KMS-11 (cell line): ENCODE data around the gene GPR33.

Experiments
- H2AFZ ChIP-seq: fragments of 200-600 bp; sonication (generic); 2 replicates; pipeline ENCODE4 v1.6.1; 2016; ENCODE audit warnings: antibody characterized with exemption, mixed run types, low read depth
- H3K27ac ChIP-seq: fragments of 200-600 bp; sonication (generic); 2 replicates; pipeline ENCODE4 v1.6.1; 2016; ENCODE audit warnings: mild to moderate bottlenecking, mixed run types
- H3K27me3 ChIP-seq: fragments of 200-600 bp; sonication (generic); 2 replicates; pipeline ENCODE4 v1.6.1; 2017; ENCODE audit warnings: mild to moderate bottlenecking, low read depth, mixed run types, moderate library complexity; ENCODE audit not compliant: insufficient read depth
- H3K36me3 ChIP-seq: fragments of 200-600 bp; sonication (generic); 2 replicates; pipeline ENCODE4 v1.6.1; 2017; ENCODE audit warnings: mild to moderate bottlenecking, mixed run types; ENCODE audit not compliant: insufficient read depth
- H3K4me1 ChIP-seq: fragments of 200-600 bp; sonication (generic); 2 replicates; pipeline ENCODE4 v1.6.1; 2016; ENCODE audit warnings: mild to moderate bottlenecking, low read depth, mixed run types; ENCODE audit not compliant: poor library complexity, severe bottlenecking
- H3K4me2 ChIP-seq: fragments of 200-600 bp; sonication (generic); 2 replicates; pipeline ENCODE4 v1.7.0; 2016; ENCODE audit warnings: mild to moderate bottlenecking, mixed run types
- H3K4me3 ChIP-seq: fragments of 200-600 bp; sonication (generic); IDR thresholded peaks from 2 replicates; pipeline ENCODE4 v1.6.1; 2017; ENCODE audit warnings: low read depth, low read length, mixed read lengths; ENCODE audit not compliant: insufficient read depth
- H3K79me2 ChIP-seq: fragments of 200-600 bp; sonication (generic); 2 replicates; pipeline ENCODE4 v1.6.1; 2016; ENCODE audit warnings: low read depth, mixed run types; ENCODE audit not compliant: insufficient read depth
- H3K9ac ChIP-seq: fragments of 200-600 bp; sonication (generic); 2 replicates; pipeline ENCODE4 v1.6.1; 2016; ENCODE audit warnings: mild to moderate bottlenecking, mixed run types
- H4K20me1 ChIP-seq: fragments of 200-600 bp; sonication (generic); 2 replicates; pipeline ENCODE4 v1.6.1; 2016; ENCODE audit warnings: mild to moderate bottlenecking, mixed run types; ENCODE audit not compliant: insufficient read depth
- TF ChIP-seq, protein P1 (sequence below): fragments of 200-600 bp; sonication (generic); conservative IDR thresholded peaks from 2 replicates; pipeline ENCODE4 v1.6.1; 2017; ENCODE audit warnings: low read depth, mild to moderate bottlenecking, antibody characterized with exemption, low read length, moderate library complexity, mixed read lengths

Gene GPR33

DNA sequence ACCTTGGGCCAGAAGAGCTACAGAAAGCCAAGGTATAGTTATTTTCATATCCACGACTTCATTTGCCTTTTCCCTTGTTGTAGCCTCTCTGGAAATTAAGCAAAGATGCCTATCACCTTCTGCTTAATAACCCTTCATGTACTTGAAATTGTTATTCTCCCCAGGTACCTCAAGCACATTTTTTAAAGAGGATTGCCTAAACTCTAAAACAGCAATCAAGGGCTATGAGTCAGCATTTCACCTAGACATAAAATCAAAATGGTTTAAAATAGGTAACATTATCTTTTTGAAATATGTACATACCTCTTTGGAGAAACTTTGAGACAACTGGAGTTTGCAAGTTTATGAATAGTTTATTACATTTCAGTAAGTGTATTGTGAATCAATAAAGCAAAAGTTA lies 42.1 kb downstream of the GPR33 start:
- TF ChIP-seq, protein P1, sequence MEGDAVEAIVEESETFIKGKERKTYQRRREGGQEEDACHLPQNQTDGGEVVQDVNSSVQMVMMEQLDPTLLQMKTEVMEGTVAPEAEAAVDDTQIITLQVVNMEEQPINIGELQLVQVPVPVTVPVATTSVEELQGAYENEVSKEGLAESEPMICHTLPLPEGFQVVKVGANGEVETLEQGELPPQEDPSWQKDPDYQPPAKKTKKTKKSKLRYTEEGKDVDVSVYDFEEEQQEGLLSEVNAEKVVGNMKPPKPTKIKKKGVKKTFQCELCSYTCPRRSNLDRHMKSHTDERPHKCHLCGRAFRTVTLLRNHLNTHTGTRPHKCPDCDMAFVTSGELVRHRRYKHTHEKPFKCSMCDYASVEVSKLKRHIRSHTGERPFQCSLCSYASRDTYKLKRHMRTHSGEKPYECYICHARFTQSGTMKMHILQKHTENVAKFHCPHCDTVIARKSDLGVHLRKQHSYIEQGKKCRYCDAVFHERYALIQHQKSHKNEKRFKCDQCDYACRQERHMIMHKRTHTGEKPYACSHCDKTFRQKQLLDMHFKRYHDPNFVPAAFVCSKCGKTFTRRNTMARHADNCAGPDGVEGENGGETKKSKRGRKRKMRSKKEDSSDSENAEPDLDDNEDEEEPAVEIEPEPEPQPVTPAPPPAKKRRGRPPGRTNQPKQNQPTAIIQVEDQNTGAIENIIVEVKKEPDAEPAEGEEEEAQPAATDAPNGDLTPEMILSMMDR: no peak
- Histone ChIP-seq H3K9ac (no peak overlapping the region), H3K79me2 (no peaks in the 10 kb centered on the region), H3K27ac (no peak overlapping the region), H2AFZ (no peak overlapping the region), H3K27me3 (no peaks in the 10 kb centered on the region), H3K4me3 (no peak overlapping the region), H4K20me1 (no peaks in the 10 kb centered on the region), H3K4me1 (no peaks in the 10 kb centered on the region), H3K4me2 (no peak overlapping the region), H3K36me3 (no peaks in the 10 kb centered on the region)

DNA sequence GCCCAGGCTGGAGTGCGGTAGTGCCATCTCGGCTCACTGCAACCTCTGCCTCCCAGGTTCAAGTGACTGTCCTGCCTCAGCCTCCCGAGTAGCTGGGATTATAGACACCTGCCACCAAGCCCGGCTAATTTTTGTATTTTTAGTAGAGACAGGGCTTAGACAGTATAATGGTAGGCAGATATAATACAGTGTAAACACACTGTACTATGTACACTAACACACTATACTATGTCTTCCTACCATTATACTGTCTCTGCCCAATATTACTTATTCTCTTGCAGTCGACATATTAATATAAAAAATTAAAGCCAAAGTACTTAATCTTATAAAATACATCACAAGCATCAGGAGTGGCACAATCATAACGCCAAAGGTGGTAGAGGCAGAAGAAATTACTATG lies 45.6 kb downstream of the GPR33 start:
- Histone ChIP-seq H3K27ac (no peak overlapping the region), H4K20me1 (no peaks in the 10 kb centered on the region), H2AFZ (no peak overlapping the region), H3K9ac (no peak overlapping the region), H3K36me3 (no peaks in the 10 kb centered on the region), H3K79me2 (no peaks in the 10 kb centered on the region), H3K4me1 (no peaks in the 10 kb centered on the region), H3K4me2 (no peak overlapping the region), H3K27me3 (no peaks in the 10 kb centered on the region), H3K4me3 (no peak overlapping the region)
- TF ChIP-seq, protein P1: no peak

DNA sequence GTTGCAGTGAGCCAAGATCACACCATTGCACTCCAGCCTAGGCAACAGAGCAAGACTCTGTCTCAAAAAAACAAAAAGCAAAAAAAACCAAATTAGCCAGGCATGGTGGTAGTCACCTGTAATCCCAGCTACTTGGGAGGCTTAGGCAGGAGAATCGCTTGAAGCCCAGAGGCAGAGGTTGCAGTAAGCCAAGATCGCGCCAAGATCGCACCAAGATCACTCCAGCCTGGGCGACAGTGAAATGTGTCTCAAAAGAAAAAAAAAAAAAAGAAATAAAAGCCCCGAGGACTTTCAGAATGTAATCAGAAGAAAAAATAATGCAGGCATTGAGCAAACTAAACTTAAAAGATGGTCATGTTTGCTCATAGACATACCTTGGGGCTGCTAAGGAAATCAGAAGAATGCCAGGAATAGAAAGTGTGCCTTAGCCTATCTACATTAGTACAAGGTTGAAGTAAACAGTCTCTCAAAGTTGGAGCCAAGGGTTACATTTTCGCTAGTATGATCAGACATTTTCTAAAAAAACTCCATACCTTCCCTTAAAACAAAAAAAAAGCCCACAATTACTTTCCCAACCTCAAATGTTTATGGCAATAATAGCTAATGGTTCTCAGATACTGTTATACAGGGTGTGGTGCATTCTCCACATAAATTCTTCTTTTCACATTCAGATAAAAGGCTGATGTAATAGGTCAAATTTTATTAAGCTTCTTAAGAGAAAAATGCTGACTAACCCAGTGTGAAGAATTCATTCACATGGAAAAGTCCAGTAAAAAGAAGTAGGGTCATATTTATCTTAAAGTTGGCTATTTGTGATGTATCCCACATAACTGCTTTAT lies 46.3 kb downstream of the GPR33 start:
- H3K4me1 ChIP-seq: no peaks in the 10 kb centered on the region
- H2AFZ ChIP-seq: no peak overlapping the region
- no peak overlapping the region for H3K4me2 ChIP-seq
- no peaks in the 10 kb centered on the region for H3K36me3 ChIP-seq
- H4K20me1 ChIP-seq: no peaks in the 10 kb centered on the region
- no peaks in the 10 kb centered on the region for H3K79me2 ChIP-seq
- no peak overlapping the region for H3K27ac ChIP-seq
- H3K27me3 ChIP-seq: no peaks in the 10 kb centered on the region
- no peak overlapping the region for H3K9ac ChIP-seq
- TF ChIP-seq, protein P1: no peak
- H3K4me3 ChIP-seq: no peak overlapping the region

DNA sequence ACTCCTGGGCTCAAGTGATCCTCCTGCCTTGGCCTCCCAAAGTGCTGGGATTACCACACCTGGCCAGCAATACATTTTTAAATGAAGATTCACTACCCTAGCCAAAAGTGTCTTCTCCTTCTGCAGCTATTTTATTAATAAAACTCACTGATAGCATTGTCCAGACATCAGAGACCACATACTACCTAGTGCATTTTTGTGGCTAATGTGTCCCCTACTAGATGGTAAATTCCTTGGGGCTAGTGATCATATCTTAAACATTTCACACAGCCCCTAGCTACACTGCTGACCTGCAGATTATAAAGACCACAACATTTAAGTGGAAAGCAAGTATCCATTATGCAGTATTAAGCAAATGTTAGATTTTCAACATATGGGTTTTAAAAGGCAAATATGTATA lies 47.6 kb downstream of the GPR33 start:
- no peak overlapping the region for H3K4me3 ChIP-seq
- no peaks in the 10 kb centered on the region for H3K27me3 ChIP-seq
- H3K27ac ChIP-seq: no peak overlapping the region
- no peaks in the 10 kb centered on the region for H4K20me1 ChIP-seq
- H3K4me2 ChIP-seq: no peak overlapping the region
- no peak overlapping the region for H2AFZ ChIP-seq
- no peaks in the 10 kb centered on the region for H3K4me1 ChIP-seq
- H3K79me2 ChIP-seq: no peaks in the 10 kb centered on the region
- TF ChIP-seq, protein P1: no peak
- no peaks in the 10 kb centered on the region for H3K36me3 ChIP-seq
- H3K9ac ChIP-seq: no peak overlapping the region
